OCI-LY7 (cell line): ENCODE results near the gene MBTPS1. TPM values are rescaled to one million over a fixed set of nuclear protein-coding genes. Genes with fewer than 3 reads are reported as not detected.

ENCODE experiments used
- BruUV-seq: library from RNA; stranded (reverse); fragments of 400-500 nt; replicated peaks from 2 replicates; lab custom pipeline; 2021; lab: Mats Ljungman, UMichigan
- CTCF ChIA-PET: fragments of 300-600 bp; sonication (Branson Sonifier 250); formaldehyde crosslinking; loops from one replicate; lab custom pipeline; 2022; ENCODE audit warnings: antibody characterized with exemption; ENCODE audit not compliant: unreplicated experiment; lab: Charles Lee
- POLR2A ChIA-PET: fragments of 300-600 bp; sonication (Branson Sonifier 250); formaldehyde crosslinking; loops from one replicate; lab custom pipeline; 2022; ENCODE audit warnings: antibody characterized with exemption; lab: Charles Lee
- DNase-seq: peaks from one replicate; pipeline ENCODE4 v3.0.0-alpha.2; 2015; ENCODE audit warnings: low spot score
- H2AFZ ChIP-seq: fragments of 200-600 bp; sonication (generic), shearing (Covaris generic); 2 replicates; pipeline ENCODE4 v1.6.1; 2014; ENCODE audit warnings: mild to moderate bottlenecking, antibody characterized with exemption, low read length, moderate library complexity
- H3K27ac ChIP-seq: fragments of 200-600 bp; sonication (generic); 2 replicates; pipeline ENCODE4 v1.5.1; 2014; ENCODE audit warnings: mixed run types, low read depth, mild to moderate bottlenecking, moderate library complexity, low read length, inconsistent platforms; ENCODE audit not compliant: poor library complexity, severe bottlenecking
- H3K36me3 ChIP-seq: fragments of 200-600 bp; sonication (generic); 2 replicates; pipeline ENCODE4 v1.6.1; 2014; ENCODE audit warnings: mild to moderate bottlenecking, antibody characterized with exemption, low read length, moderate library complexity, mixed read lengths; ENCODE audit not compliant: insufficient read depth
- H3K4me1 ChIP-seq: fragments of 200-600 bp; sonication (generic); 2 replicates; pipeline ENCODE4 v1.5.1; 2014; ENCODE audit warnings: mild to moderate bottlenecking, low read length; ENCODE audit not compliant: insufficient read depth, poor library complexity, severe bottlenecking
- H3K4me2 ChIP-seq: fragments of 200-600 bp; sonication (generic); 2 replicates; pipeline ENCODE4 v1.6.1; 2014; ENCODE audit warnings: mild to moderate bottlenecking, low read length
- H3K4me3 ChIP-seq: fragments of 200-600 bp; sonication (generic); 2 replicates; pipeline ENCODE4 v1.5.1; 2014; ENCODE audit warnings: mild to moderate bottlenecking, low read depth, low read length; ENCODE audit not compliant: poor library complexity, severe bottlenecking
- H3K79me2 ChIP-seq: fragments of 200-600 bp; sonication (generic); 2 replicates; pipeline ENCODE4 v1.6.1; 2016; ENCODE audit warnings: low read depth, mild to moderate bottlenecking, low read length, moderate library complexity, mixed read lengths; ENCODE audit not compliant: insufficient read depth
- H3K9me2 ChIP-seq: fragments of 200-600 bp; sonication (generic); 2 replicates; pipeline ENCODE4 v1.6.1; 2016; ENCODE audit warnings: mild to moderate bottlenecking, low read length, mixed read lengths; ENCODE audit not compliant: insufficient read depth
- H3K9me3 ChIP-seq: fragments of 200-600 bp; sonication (generic); 2 replicates; pipeline ENCODE4 v1.6.1; 2014; ENCODE audit warnings: mild to moderate bottlenecking, mixed run types, low read length, mixed read lengths
- H4K20me1 ChIP-seq: fragments of 200-600 bp; sonication (generic); 2 replicates; pipeline ENCODE4 v1.6.1; 2014; ENCODE audit warnings: mild to moderate bottlenecking, antibody characterized with exemption, low read length, moderate library complexity, mixed read lengths; ENCODE audit not compliant: insufficient read depth
- CTCF ChIP-seq: fragments of 200-600 bp; sonication (generic); conservative IDR thresholded peaks from 2 replicates; pipeline ENCODE4 v1.5.1; 2014; ENCODE audit warnings: mild to moderate bottlenecking, antibody characterized with exemption, low read length, moderate library complexity, mixed read lengths
- EZH2phosphoT487 ChIP-seq: fragments of 200-600 bp; sonication (generic); IDR thresholded peaks from 2 replicates; pipeline ENCODE4 v1.6.1; 2018; ENCODE audit warnings: low read depth, borderline replicate concordance, mild to moderate bottlenecking, mixed run types, antibody characterized with exemption, low read length, moderate library complexity, mixed read lengths
- intact Hi-C: fragments of 100-400 bp; cut with micrococcal nuclease; formaldehyde crosslinking; loops from one replicate; pipeline ENCODE4 v1.10.0; 2022; ENCODE audit not compliant: unreplicated experiment
- total RNA-seq, 2 experiments: library from RNA; depleted of rRNA in 1 of 2; stranded (reverse); fragments of >200 nt in 1 of 2; shearing (Covaris generic) in 1 of 2; gene quantifications; 2 replicates each; pipeline ENCODE4 v1.2.3, GENCODE V29; 2014 to 2022

MBTPS1 gene
- total RNA-seq, 2 experiments from 2014 or later, result 49.6 to 65.2 TPM

- Histone ChIP-seq H3K36me3 (peaks cover 8% of the 10 kb centered on the region; the same call in 1 of the 2 replicates), H2AFZ (no peak overlapping the region), H3K4me2 (no peak overlapping the region), H4K20me1 (no peaks in the 10 kb centered on the region), H3K79me2 (no peaks in the 10 kb centered on the region; the same call in 1 of the 2 replicates), H3K9me2 (no peaks in the 10 kb centered on the region), H3K27ac (no peak overlapping the region), H3K4me3 (no peak overlapping the region), H3K4me1 (peaks cover 22% of the 10 kb centered on the region), H3K9me3 (no peaks in the 10 kb centered on the region)
- POLR2A ChIA-PET, result interaction anchor here (0.6 to 1.0 kb wide), 2 partner anchors 19 to 404 kb away, joined by 3 to 4 read pairs; partner anchors contain the start of gene MBTPS1
- CTCF ChIA-PET, result no interaction called here
- TF ChIP-seq CTCF, result no peak
- no peak for TF ChIP-seq EZH2phosphoT487
- no TSS peak for BruUV-seq
- intact Hi-C loops, result no loop called here
- DNase-seq, result no peak
These were observed 19.8 kb upstream of the MBTPS1 start for GRCh38 chr16:84136331-84137125.

DNA sequence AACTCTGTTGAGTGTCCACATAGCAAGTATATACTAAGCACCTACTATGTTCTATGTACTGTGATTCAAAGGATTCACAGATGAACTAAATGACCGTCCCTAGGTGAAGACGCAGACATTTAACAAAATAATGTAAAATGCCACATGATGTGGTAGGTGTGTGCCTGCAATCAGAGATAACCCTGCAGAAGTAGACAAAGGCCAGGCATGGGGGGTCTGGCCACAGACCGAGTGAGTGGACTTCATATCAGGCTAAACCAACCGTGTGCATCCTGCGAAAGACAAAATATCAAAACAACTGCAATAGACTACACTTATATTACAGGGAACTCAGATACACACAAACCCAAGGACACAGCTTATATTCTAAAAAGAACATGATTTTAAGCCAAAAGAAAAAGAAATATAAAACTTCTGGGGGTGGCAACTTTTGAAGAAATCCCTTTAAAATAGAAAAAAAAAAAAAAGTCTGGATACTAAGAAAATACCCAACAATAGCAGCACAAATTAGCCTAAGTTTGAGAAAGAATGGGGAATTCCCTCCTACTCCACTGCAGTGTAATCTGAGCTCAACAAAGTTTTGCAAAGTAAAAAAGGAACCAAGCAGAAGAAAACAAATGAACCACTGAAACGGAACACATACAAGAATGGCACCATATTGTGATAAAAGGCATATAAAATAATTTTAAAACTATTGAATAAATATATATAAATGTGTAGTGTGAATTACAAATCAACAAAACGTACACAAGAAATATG, 16.0 kb upstream of the MBTPS1 start:
- peak overlapping the region; percentile 31; the same call in 1 of the 2 replicates for H3K4me2 ChIP-seq
- POLR2A ChIA-PET, result interaction anchor here (0.6 to 2.8 kb wide), 7 partner anchors 9 to 154 kb away, joined by 3 to 9 read pairs (median 6); partner anchors contain the start of gene MBTPS1
- intact Hi-C loops, result no loop called here

More for the DNA sequence above, 16.0 kb upstream of the MBTPS1 start:
- no peaks in the 10 kb centered on the region for H3K9me3 ChIP-seq
- no peak for DNase-seq
- H3K36me3 ChIP-seq, result peaks cover 31% of the 10 kb centered on the region; the same call in 1 of the 2 replicates
- no peak for TF ChIP-seq CTCF
- no peak for TF ChIP-seq EZH2phosphoT487
- H2AFZ ChIP-seq, result no peak overlapping the region
- H3K4me1 ChIP-seq, result peaks cover 16% of the 10 kb centered on the region
- no peaks in the 10 kb centered on the region for H4K20me1 ChIP-seq
- no peaks in the 10 kb centered on the region for H3K9me2 ChIP-seq
- no peaks in the 10 kb centered on the region for H3K79me2 ChIP-seq
- no peak overlapping the region for H3K27ac ChIP-seq
- no TSS peak for BruUV-seq
- H3K4me3 ChIP-seq, result no peak overlapping the region
- CTCF ChIA-PET, result interaction anchor here (1.0 to 1.3 kb wide), 2 partner anchors 9 to 119 kb away, joined by 3 to 4 read pairs; no protein-coding TSS in a partner anchor
